Stimulated activated CD4-positive, alpha-beta T cell treated with anti-CD3 and anti-CD28 coated beads, Interleukin-2, amount 100 ng/mL, for 48 hours (primary cell): ENCODE measurements around the gene KRT86.

Experiments
- DNase-seq, 2 donors: peaks; one replicate each; pipeline ENCODE4 v3.0.0-alpha.2; 2020

KRT86 gene

GRCh38 chr12:52318241-52318990, 44.0 kb downstream of the KRT86 start:
- DNase-seq: no peak

- DNase-seq: no peak
Measured at GRCh38 chr12:52319097-52319496, 44.7 kb downstream of the KRT86 start.

- no peak for DNase-seq
Measured at GRCh38 chr12:52320784-52321400, 46.4 kb downstream of the KRT86 start, which contains the start of gene KRT83. Gene KRT83, minus strand, starts transcription at chr12:52321398. Its CDS starts 63 bp downstream, at chr12:52321335.

- DNase-seq: no peak
Measured at GRCh38 chr12:52321418-52321817, 47.0 kb downstream of the KRT86 start.

GRCh38 chr12:52322069-52322468, 47.6 kb downstream of the KRT86 start:
- no peak for DNase-seq

- DNase-seq: no peak
Measured at GRCh38 chr12:52323001-52323400, 48.6 kb downstream of the KRT86 start.

GRCh38 chr12:52323416-52324152, 49.1 kb downstream of the KRT86 start:
- no peak for DNase-seq

- DNase-seq: no peak
Measured at GRCh38 chr12:52324153-52324444, 49.7 kb downstream of the KRT86 start.

GRCh38 chr12:52327052-52327829, 52.8 kb downstream of the KRT86 start:
- DNase-seq: peak; percentile 54 to 70

GRCh38 chr12:52327830-52328500, 53.5 kb downstream of the KRT86 start:
- DNase-seq: no peak

GRCh38 chr12:52331039-52331438, 56.6 kb downstream of the KRT86 start:
- DNase-seq: no peak

GRCh38 chr12:52331833-52332232, 57.4 kb downstream of the KRT86 start:
- no peak for DNase-seq

GRCh38 chr12:52332381-52332780, 57.9 kb downstream of the KRT86 start:
- DNase-seq: no peak

GRCh38 chr12:52333321-52333720, 58.9 kb downstream of the KRT86 start:
- no peak for DNase-seq

GRCh38 chr12:52334185-52334584, 59.7 kb downstream of the KRT86 start:
- no peak for DNase-seq

GRCh38 chr12:52335598-52336262, 61.3 kb downstream of the KRT86 start:
- DNase-seq: no peak

GRCh38 chr12:52336641-52337040, 62.2 kb downstream of the KRT86 start:
- DNase-seq: no peak

- no peak for DNase-seq
Measured at GRCh38 chr12:52337054-52337453, 62.6 kb downstream of the KRT86 start.

GRCh38 chr12:52338241-52338960, 64.0 kb downstream of the KRT86 start:
- no peak for DNase-seq

GRCh38 chr12:52341066-52341580, 66.7 kb downstream of the KRT86 start:
- no peak for DNase-seq
